Measurements from ENCODE around the gene WNT7A.

Gene WNT7A

GRCh38 chr3:13767030-13767429 is 112.8 kb downstream of the WNT7A start:
- no peak for TF ChIP-seq CTCF (IDR thresholded peaks at IDR 0.05; ENCODE audit: borderline replicate concordance, control extremely low read depth, extremely low read depth, insufficient read depth, missing control alignments)
- in situ Hi-C loops (cut with MboI; ENCODE audit: low sequenced_read_pairs, unreplicated experiment): no loop called here
- no peak for DNase-seq (ENCODE audit: low spot score)
